ENCODE data around the gene C1orf226. TPM values are rescaled to one million over a fixed set of nuclear protein-coding genes. Genes with fewer than 3 reads are reported as not detected.
"Not testable (repeated sequence)": the region's sequence is repeated elsewhere in the genome, so short reads cannot be mapped to it uniquely, and the experiment has no call there.

The C1orf226 gene, protein sequence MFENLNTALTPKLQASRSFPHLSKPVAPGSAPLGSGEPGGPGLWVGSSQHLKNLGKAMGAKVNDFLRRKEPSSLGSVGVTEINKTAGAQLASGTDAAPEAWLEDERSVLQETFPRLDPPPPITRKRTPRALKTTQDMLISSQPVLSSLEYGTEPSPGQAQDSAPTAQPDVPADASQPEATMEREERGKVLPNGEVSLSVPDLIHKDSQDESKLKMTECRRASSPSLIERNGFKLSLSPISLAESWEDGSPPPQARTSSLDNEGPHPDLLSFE
- total RNA-seq = not detected

DNA sequence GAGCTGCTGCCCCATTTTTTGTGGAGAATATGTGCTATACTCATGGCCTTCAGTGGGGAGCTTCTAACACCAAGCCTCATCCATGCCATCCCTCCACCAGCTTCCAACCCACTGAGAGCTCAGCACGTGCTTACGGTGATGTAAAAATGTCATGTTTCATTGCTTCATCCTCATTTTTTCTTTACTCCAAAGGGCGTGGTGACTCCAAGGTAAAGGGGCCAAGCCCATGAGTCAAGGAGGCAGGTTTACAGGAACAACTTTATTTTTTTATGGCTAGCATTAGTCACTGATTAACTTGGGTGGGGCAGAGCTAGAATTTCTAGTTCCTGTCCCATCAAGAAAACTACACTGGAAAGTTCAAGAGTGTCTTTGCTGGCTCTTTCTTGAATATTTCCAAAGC lies at the start of gene C1orf226:
Gene C1orf226, plus strand, starts transcription at position 346 of the 400 bp plus-strand sequence. CDS start 174 bp downstream, outside the sequence.
- Mint-ChIP-seq H3K27ac (no peak within 1 kb of the TSS), H3K36me3 (ENCODE audit: low read depth) (no peaks in the 10 kb centered on the region), H3K4me1 (no peaks in the 10 kb centered on the region), H3K9me3 (no peaks in the 10 kb centered on the region), H3K27me3 (peaks cover 2% of the 10 kb centered on the region), H3K4me3 (no peak within 1 kb of the TSS)
- no peak for DNase-seq
- CTCF ChIA-PET = interaction anchor here (0.9 kb wide), 1 partner anchor 325 kb away, joined by 3 read pairs; no protein-coding TSS in a partner anchor
- POLR2A ChIA-PET = no interaction called here

DNA sequence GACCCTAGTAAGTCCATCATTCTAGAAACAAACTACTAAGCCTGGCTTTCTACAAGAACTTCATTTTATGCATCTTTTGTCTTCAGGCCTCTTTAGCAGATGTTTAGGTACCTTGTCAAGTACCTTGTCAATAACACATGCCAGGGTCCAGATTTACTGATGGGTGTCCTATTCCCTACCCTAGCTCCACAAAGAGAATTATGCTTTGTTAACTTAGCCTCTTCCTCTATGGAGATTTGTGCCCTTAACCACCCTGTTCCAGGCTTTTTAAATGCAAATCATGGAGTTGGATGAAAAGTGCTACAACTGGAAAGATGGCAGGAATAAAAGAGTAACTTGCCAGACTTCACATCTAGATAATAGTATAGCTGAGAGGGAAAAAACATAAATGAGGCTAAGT lies 47.5 kb upstream of the C1orf226 start:
- Mint-ChIP-seq H3K4me3 (no peak overlapping the region), H3K27me3 (peaks cover 9% of the 10 kb centered on the region), H3K9me3 (no peaks in the 10 kb centered on the region), H3K36me3 (ENCODE audit: low read depth) (no peaks in the 10 kb centered on the region), H3K4me1 (no peaks in the 10 kb centered on the region), H3K27ac (no peak overlapping the region)
- DNase-seq = no peak
- ChIA-PET POLR2A (no interaction called here), CTCF (no interaction called here)

DNA sequence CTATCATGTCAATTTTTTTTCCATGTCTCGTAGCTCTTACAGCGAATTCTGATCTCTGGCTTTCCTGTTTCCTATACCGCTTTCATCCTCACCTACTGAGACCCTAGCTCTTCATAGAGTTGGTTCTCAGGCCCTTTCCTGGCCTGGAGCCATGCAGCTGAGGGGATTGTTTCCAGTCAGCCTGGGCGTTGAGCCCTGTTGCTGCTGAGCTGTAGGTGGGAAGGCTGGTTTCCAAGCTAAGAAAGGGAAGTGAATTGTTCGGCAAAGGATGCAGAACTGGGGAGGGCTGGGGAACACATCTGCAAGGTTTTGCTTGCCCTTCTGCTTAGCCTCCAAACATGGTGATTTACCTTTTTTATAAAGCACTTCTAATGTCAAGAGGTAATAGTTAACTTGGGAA lies 46.4 kb upstream of the C1orf226 start:
- CTCF ChIA-PET = no interaction called here
- Mint-ChIP-seq H3K36me3 (ENCODE audit: low read depth) (no peaks in the 10 kb centered on the region), H3K9me3 (no peaks in the 10 kb centered on the region), H3K4me1 (no peaks in the 10 kb centered on the region), H3K27ac (no peak overlapping the region), H3K27me3 (peaks cover 10% of the 10 kb centered on the region), H3K4me3 (no peak overlapping the region)
- DNase-seq = no peak
- POLR2A ChIA-PET = no interaction called here

DNA sequence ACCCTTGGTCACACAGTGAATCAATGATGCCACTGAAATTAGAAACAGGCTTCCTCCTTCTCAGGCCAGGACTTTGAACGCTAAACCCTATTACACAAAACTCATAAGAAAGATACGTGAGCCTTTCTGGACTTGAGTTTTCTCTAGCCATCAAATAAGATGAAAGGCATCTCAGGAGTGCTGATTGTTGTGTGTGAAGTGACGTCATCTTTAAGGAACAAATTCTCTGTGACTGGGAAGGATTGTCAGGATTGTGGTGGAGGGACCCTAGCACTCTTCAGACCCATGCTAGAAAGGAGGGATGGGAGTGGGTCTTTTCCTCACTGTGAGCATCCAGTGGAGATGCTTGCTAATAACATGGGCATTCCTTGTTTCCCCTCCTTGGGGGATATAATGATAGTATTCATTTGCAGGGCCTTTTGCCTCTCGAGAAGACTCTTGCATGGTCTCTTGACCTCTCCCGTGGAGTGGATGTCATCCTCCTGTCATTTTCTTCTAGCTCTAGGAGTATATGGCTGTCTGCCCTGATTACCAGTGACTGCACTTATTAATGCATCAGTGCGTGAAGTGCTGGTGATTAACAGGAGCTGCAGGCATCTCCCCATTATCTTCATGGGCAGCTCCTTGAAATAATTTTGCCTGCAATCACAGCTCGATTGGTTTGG lies 44.8 kb upstream of the C1orf226 start:
- Mint-ChIP-seq H3K27me3 (peaks cover 12% of the 10 kb centered on the region), H3K9me3 (no peaks in the 10 kb centered on the region), H3K36me3 (ENCODE audit: low read depth) (no peaks in the 10 kb centered on the region), H3K27ac (no peak overlapping the region), H3K4me3 (no peak overlapping the region), H3K4me1 (no peaks in the 10 kb centered on the region)
- POLR2A ChIA-PET = no interaction called here
- DNase-seq = no peak
- CTCF ChIA-PET = no interaction called here

DNA sequence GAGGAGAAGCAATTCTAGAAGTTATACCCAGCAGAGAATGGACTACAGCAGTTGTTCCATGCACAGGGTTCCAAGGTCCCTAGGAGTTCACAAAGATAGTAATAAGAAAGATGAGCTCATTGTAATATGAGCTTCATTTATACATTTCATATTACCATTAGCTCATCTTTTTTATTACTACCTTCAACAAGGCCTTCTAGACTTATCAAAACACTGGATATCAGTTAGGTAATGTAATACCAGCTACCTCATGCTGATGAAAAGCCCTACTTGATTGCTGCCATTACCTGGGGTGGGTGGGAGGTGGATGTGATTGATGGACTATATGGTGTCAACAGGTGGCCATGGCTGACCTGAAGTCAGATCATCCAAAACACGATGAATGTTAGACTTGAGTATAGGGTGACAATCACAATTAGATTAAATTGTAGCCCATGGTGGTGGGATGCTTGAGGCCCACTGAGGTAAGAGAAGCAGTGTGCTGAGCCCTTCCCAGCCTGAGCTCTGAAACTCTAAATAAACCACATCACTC lies 39.0 kb upstream of the C1orf226 start:
- Mint-ChIP-seq H3K27me3 (peaks cover 9% of the 10 kb centered on the region), H3K9me3 (no peaks in the 10 kb centered on the region), H3K27ac (no peak overlapping the region), H3K36me3 (ENCODE audit: low read depth) (no peaks in the 10 kb centered on the region), H3K4me3 (no peak overlapping the region), H3K4me1 (no peaks in the 10 kb centered on the region)
- CTCF ChIA-PET = no interaction called here
- DNase-seq = no peak
- POLR2A ChIA-PET = no interaction called here

DNA sequence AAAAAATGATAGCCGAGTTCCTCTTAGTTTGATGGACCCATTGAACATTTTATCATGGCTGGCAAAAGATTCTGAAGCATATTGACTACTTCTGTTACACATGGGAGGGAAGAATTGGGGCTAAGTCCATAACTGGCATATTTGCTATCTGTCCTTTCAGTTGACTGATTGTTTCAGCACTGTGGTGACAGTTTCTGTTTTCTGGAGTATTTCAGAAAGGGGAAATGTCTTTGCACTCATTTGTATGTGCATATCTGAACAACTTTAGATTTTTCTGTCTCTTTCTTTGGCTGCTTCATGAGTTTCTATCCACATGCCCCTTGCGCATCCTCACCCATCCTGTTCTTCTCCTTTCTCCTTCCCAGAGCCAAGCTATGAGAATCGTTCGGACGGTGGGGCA lies 38.1 kb upstream of the C1orf226 start:
- ChIA-PET CTCF (no interaction called here), POLR2A (no interaction called here)
- Mint-ChIP-seq H3K27ac (no peak overlapping the region), H3K9me3 (no peaks in the 10 kb centered on the region), H3K4me1 (no peaks in the 10 kb centered on the region), H3K27me3 (peaks cover 8% of the 10 kb centered on the region), H3K4me3 (no peak overlapping the region), H3K36me3 (ENCODE audit: low read depth) (no peaks in the 10 kb centered on the region)
- no peak for DNase-seq

DNA sequence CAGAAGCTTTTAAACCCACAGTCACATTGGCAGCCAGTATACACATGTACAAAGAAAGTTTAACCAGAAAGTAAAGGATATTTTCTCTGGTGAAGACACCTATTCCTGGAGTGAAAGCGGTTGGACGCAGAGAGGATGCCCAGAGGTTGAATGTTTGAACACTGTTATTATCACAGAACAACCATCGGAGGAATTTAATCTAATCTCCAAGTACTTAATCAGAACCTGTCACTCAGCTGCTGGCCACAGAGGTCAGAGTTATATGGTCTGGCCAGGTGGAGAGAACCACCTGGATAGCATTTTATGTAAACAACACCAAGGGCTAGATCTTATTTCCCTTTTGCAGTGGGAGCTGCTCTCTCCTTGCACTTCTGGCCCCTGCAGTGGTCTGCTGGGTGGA lies 34.2 kb upstream of the C1orf226 start:
- ChIA-PET POLR2A (no interaction called here), CTCF (no interaction called here)
- H3K36me3 Mint-ChIP-seq (ENCODE audit: low read depth) = no peaks in the 10 kb centered on the region
- H3K9me3 Mint-ChIP-seq = no peaks in the 10 kb centered on the region
- no peak overlapping the region for H3K27ac Mint-ChIP-seq
- peaks cover 9% of the 10 kb centered on the region for H3K27me3 Mint-ChIP-seq
- H3K4me1 Mint-ChIP-seq = no peaks in the 10 kb centered on the region
- H3K4me3 Mint-ChIP-seq = no peak overlapping the region
- no peak for DNase-seq

DNA sequence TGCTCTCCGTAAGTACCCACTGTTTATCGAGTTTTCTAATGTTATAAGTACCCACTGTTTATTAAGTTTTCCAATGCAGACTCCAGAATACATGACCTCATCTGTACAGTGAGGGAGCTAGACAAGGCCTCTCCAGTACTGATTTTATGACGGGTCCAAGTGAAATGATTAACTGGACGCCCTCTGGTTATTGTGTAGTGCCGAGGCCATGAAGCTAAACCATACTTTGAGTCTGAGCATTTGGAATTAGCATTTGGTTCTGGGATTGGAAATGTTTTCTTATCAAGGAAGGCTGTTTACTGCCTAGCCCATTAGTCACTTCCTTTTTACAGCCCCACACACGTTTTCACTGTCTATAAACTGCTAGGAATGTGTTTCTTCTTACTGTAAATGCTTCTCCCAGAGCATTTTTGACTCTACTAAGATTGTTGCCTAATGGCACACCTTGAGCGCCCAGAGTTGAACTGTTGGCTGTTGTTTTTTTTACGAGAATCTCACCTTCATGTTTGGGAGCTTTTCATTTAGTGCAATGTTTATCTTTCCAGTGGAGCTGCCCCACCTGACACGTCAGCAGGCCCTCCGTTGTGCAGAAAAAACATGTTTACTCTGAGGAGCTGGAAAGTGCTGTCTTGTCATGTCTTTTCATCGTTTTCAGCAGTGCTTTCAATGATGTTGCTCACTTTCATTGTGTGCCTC lies 31.7 kb upstream of the C1orf226 start:
- no peak for DNase-seq
- CTCF ChIA-PET = no interaction called here
- Mint-ChIP-seq H3K4me3 (no peak overlapping the region), H3K4me1 (no peaks in the 10 kb centered on the region), H3K36me3 (ENCODE audit: low read depth) (no peaks in the 10 kb centered on the region), H3K27ac (no peak overlapping the region), H3K27me3 (peaks cover 18% of the 10 kb centered on the region), H3K9me3 (no peaks in the 10 kb centered on the region)
- POLR2A ChIA-PET = no interaction called here

DNA sequence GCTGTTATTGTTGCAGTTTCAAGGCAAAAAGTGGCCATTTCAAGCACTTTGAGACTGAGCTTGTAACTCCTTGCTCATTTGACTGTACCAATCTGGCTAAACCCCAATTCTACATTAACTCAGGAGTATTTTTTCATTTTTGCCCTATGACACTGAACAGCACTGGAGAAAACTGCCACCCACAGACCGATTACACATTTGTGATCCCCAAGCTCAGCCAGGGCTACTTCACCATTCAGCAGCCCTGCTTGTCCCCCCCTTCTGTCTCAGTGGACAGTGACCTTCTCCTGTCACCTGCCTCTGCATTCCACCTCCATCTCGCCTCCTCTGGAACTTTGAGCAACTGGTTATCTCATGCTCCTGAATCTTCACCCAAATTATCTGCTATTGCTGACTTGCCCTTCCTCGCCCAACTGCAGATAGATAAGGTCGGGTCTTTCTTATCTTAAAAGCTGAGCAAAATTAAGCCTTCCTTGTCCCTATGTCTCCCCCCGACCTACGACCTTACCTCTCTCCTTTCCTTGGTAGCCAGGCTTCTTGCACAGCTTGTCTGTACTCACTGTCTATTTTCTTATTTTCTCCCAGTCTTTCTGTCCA lies 30.2 kb upstream of the C1orf226 start:
- Mint-ChIP-seq H3K27me3 (peaks cover 18% of the 10 kb centered on the region), H3K4me1 (no peaks in the 10 kb centered on the region), H3K27ac (no peak overlapping the region), H3K4me3 (no peak overlapping the region), H3K36me3 (ENCODE audit: low read depth) (no peaks in the 10 kb centered on the region), H3K9me3 (no peaks in the 10 kb centered on the region)
- ChIA-PET CTCF (no interaction called here), POLR2A (no interaction called here)
- no peak for DNase-seq

DNA sequence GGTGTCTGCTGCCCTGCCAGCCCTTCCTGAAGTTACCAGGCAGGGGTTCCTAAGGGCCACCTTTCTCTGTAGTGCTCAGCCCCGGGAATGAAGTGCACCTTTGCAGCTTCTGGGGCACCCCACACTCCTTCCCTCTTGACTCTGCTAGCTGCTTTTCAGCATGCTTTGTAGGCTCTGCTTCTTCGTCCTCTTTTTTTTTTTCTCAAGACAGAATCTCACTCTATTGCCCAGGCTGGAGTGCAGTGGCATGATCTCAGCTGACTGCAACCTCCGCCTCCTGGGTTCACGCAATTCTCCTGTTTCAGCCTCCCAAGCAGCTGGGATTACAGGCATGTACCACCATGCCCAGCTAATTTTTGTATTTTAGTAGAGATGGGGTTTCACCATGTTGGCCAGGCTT lies 29.7 kb upstream of the C1orf226 start:
- H3K4me3 Mint-ChIP-seq; POLR2A ChIA-PET; H3K36me3 Mint-ChIP-seq (ENCODE audit: low read depth); H3K4me1 Mint-ChIP-seq; CTCF ChIA-PET; H3K9me3 Mint-ChIP-seq; DNase-seq; H3K27ac Mint-ChIP-seq: not testable (repeated sequence)
- peaks cover 18% of the 10 kb centered on the region for H3K27me3 Mint-ChIP-seq

DNA sequence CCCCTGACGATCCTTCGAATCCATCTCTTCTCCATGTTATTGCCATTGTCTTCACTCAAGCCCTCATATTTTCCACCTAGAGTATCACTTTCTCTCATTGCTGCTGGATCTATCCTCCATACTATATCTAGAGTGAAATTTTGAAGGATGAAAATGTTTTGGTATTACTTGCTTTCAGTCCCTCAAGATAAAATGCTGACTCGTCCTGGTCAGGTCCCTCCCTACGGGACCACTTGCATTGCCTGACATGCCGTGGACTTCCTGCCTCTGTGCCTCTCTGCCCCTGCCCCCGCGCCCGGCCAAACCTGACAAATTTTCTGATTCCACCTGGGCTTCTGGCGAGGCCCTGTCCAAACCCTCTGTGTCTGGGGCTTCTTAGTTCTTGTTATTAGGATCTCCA lies 28.4 kb upstream of the C1orf226 start:
- Mint-ChIP-seq H3K36me3 (ENCODE audit: low read depth) (no peaks in the 10 kb centered on the region), H3K4me1 (no peaks in the 10 kb centered on the region), H3K27ac (no peak overlapping the region), H3K27me3 (peaks cover 18% of the 10 kb centered on the region), H3K9me3 (no peaks in the 10 kb centered on the region), H3K4me3 (no peak overlapping the region)
- no peak for DNase-seq
- ChIA-PET POLR2A (no interaction called here), CTCF (no interaction called here)

DNA sequence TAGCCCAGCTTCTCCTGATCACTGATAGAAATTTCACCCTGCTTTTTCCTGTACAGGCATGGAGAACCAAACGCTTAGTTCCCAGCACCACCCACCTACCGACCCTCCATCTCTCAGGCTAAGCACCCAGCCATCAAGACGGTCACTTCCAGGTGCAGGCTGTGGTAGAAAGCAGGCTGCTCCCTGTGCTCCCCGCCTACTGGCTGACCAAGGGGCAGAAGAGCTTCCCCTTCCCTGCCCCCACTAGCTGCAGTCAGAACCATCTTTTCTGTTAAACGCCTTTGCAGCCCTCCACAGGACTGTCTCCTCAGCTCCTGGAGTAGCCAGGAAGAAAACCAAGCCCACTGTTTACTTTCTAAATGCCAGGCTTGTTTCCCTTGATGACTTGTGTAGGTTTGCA lies 27.8 kb upstream of the C1orf226 start:
- POLR2A ChIA-PET = no interaction called here
- DNase-seq = no peak
- Mint-ChIP-seq H3K27ac (no peak overlapping the region), H3K4me1 (no peaks in the 10 kb centered on the region), H3K27me3 (peaks cover 18% of the 10 kb centered on the region), H3K36me3 (ENCODE audit: low read depth) (no peaks in the 10 kb centered on the region), H3K4me3 (no peak overlapping the region), H3K9me3 (no peaks in the 10 kb centered on the region)
- CTCF ChIA-PET = no interaction called here

DNA sequence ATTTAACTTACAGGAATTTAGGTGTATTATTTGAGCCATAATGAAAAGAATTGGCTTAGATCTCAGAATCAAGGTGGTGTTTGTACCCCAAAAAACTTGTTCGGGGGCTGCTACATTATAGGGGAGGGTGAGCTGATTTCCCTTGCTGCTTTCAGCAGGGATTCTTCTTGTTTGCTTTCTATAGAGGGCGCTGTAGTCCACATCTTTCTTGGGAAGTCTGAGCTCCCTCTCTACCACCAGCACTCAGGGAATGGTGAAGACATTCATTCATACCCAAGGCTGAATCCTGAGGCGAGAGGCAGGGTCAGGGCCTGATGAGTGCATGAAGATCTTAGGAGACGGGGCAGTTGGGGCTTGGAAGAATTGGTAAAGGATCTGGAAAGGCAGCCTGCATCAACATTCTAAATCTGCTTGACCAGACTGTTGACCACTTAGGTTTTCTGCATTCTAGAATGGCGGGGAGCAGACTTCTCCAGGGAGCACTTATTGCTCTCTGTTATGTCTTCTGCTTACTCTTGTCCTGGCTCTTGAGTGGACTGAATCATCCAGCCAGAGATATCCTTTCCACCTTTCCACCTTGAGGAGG lies 23.8 kb upstream of the C1orf226 start:
- DNase-seq = no peak
- POLR2A ChIA-PET = no interaction called here
- H3K27me3 Mint-ChIP-seq = peaks cover 7% of the 10 kb centered on the region
- no peaks in the 10 kb centered on the region for H3K4me1 Mint-ChIP-seq
- H3K36me3 Mint-ChIP-seq (ENCODE audit: low read depth) = no peaks in the 10 kb centered on the region
- CTCF ChIA-PET = interaction anchor here (1.6 kb wide), 1 partner anchor 19 kb away, joined by 3 read pairs; no protein-coding TSS in a partner anchor
- no peak overlapping the region for H3K4me3 Mint-ChIP-seq
- H3K27ac Mint-ChIP-seq = no peak overlapping the region
- no peaks in the 10 kb centered on the region for H3K9me3 Mint-ChIP-seq
